ENCODE results near the gene RAB28. TPM values are rescaled to one million over a fixed set of nuclear protein-coding genes. Genes with fewer than 3 reads are reported as not detected.

The RAB28 gene
- total RNA-seq, 1 experiment from 2014 or later, result 12.1 TPM

GRCh38 chr4:13432453-13432852 is 51.7 kb downstream of the RAB28 start:
- Histone ChIP-seq H3K27me3 (ENCODE audit: insufficient read depth, low read length) (no peaks in the 10 kb centered on the region), H2AFZ (ENCODE audit: low read depth, low read length, poor library complexity, severe bottlenecking) (no peak overlapping the region), H3K9me3 (ENCODE audit: control insufficient read depth in 1 of 2, insufficient read depth in 1 of 2, low read depth in 1 of 2, low read length in 2 of 2) (no peaks in the 10 kb centered on the region), H3K27ac (ENCODE audit: low read depth, low read length) (no peak overlapping the region), H3K4me2 (ENCODE audit: low read length) (no peak overlapping the region), H3K36me3 (ENCODE audit: control insufficient read depth in 1 of 2, insufficient read depth in 2 of 2, low read length in 2 of 2) (no peaks in the 10 kb centered on the region), H4K20me1 (ENCODE audit: insufficient read depth) (no peaks in the 10 kb centered on the region; the same call in 1 of the 2 replicates), H3K9ac (ENCODE audit: low read length) (no peak overlapping the region), H3K79me2 (ENCODE audit: insufficient read depth, low read length) (peaks cover 39% of the 10 kb centered on the region), H3K4me1 (ENCODE audit: control insufficient read depth in 1 of 2, insufficient read depth in 2 of 2, low read length in 2 of 2) (no peaks in the 10 kb centered on the region), H3K9me2 (ENCODE audit: insufficient read depth) (no peaks in the 10 kb centered on the region), H3K4me3 (replicated peaks in 1 of 2; ENCODE audit: low read depth in 1 of 2, low read length in 2 of 2) (no peak overlapping the region)
- ATAC-seq, result no peak
- no peak for DNase-seq (ENCODE audit: low read depth, low spot score)
- RAD21 ChIA-PET (ENCODE audit: low non-redundant PET in 1 of 2, low total read pairs in 2 of 2, uncharacterized antibody in 2 of 2, unreplicated experiment in 2 of 2), result no interaction called here
- POLR2A ChIA-PET, result no interaction called here
- TF ChIP-seq FOSL1 (IDR thresholded peaks at IDR 0.05; ENCODE audit: low read depth), result no peak
- TF ChIP-seq TCF7L2 (IDR thresholded peaks at IDR 0.05; ENCODE audit: borderline replicate concordance, extremely low read depth, insufficient read depth, insufficient read length), result no peak
- TF ChIP-seq ZFX (IDR thresholded peaks at IDR 0.05), result no peak
- no peak for TF ChIP-seq JUND (IDR thresholded peaks at IDR 0.05)
- no peak for TF ChIP-seq MAX (IDR thresholded peaks at IDR 0.05)
- TF ChIP-seq YY1 (IDR thresholded peaks at IDR 0.05; ENCODE audit: extremely low read depth, insufficient replicate concordance, low read depth, low read length), result no peak
- TF ChIP-seq CTCF (IDR thresholded peaks at IDR 0.05 in 2 of 3, conservative IDR thresholded peaks at IDR 0.05 in 1 of 3; ENCODE audit: borderline replicate concordance in 1 of 3, insufficient read depth in 1 of 3, low read depth in 2 of 3, low read length in 2 of 3), result no peak
- intact Hi-C loops (cut with micrococcal nuclease), result no loop called here
- CTCF ChIA-PET, result no interaction called here
- no TSS peak for BruUV-seq (replicated peaks)

All from HCT116 (cell line).